Stimulated activated CD8-positive, alpha-beta memory T cell treated with anti-CD3 and anti-CD28 coated beads, Interleukin-7, amount 100 ng/mL, for 48 hours (primary cell): ENCODE data around the gene FBXL17.

Experiments
- DNase-seq, 2 donors: peaks; one replicate each; pipeline ENCODE4 v3.0.0-alpha.2; 2020; ENCODE audit warnings: low read depth in 1 of 2; ENCODE audit errors: extremely low read depth in 1 of 2

The FBXL17 gene

DNA sequence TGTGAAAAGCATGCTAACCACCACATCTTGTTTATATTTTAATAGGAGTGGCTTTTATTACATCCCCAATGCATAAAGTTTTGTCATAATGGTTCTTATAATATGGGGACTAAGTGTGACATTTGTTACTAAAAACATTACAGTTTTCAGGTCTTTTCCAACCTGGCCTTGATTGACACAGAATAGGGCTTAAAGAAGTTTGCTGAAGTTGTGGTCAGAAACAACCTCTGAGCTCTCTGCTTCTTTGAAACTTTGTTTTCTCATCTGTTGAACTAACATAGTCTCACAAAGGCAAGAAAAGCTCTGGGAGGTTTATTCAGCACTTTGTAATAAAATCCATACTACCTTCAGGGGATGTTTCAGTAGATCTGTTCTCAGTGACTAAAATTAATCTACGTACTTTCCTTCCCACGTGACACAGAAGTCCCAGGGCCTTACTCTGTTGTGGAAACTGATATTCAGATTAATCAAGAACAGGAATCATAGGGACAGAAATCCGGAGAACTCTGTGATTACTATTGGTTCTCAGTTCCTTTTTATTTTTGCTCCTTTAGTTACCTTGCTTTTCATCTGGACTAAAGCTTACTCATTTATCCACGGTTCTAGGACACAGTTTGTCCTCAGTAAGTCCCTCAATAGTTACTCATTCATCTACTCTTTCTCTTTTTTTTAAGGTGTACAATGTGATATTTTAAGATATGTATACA lies 422.2 kb downstream of the FBXL17 start:
- DNase-seq, result no peak

DNA sequence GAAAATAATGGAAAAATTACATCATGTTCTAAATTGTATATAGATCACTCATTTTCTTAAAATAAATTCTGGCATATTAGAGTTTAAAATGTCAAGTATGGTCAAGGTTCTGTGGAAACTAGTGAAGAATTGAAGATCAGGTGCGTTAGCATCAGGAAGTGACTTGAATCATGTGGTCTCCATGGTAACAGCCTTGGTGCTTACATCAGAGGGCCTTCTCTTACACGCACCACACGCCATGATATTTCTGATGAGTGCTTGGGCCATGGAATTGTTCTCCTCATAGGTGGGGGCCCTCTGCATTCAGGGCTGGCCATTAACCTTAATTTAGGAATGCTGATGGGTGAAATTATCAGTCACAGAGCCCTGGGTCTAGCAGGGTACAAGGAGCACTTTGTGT lies 423.0 kb downstream of the FBXL17 start:
- DNase-seq, result no peak

DNA sequence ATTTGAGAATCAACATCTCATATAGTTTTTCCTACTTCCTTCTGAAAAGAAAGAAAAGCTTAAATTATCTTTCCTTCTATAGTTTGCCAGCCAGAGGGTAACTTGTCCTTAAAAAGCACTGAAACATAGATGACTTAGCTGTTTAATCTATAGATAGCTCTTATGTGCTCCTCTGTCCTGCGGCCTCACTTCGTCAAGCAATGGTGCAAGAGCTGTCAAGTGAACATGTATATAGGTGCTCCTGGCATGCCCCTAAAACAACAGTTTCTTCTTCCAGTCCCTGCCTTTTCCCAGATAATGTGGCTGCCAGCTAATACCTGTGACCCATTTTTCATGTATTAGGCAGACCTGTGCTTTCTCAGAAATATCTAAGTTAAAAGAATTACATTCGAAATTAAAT lies 423.5 kb downstream of the FBXL17 start:
- DNase-seq, result no peak

DNA sequence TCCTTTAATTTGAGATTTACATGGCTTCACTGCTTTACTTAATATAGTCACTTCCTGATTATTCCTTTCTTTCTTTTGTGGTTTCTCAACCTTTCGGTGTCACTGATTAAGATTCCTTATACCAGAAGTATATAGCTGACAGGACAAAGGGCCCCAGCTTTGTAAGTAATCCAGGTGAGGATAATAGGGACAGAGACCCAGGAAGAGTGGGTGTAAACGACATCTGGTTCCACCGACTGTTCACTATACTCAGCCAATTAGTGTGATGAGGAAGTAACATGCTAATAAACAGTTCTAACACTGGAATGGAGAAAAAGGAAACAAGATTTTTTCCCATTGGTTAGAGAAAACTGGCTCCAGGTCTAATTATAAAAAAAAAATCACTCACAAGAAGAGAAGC lies 424.8 kb downstream of the FBXL17 start:
- no peak for DNase-seq

DNA sequence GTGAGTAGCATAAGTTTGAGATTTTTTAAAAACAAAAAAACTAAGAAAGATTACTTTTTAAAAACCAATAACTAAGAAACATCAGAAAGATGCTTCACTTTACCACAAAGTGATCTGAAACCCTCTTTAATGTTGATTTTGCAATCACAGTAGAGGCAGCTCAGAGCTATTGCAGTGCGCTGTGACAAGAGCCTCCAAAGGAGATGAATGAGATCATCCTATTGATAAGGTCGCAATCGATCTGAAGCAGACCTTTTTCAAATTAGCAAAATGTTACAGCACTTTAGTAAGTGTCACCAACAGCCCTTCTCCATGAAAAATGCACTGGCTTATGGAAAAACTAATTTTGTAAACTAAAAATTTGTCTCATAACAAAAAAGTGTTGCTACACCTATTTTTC lies 426.6 kb downstream of the FBXL17 start:
- no peak for DNase-seq

DNA sequence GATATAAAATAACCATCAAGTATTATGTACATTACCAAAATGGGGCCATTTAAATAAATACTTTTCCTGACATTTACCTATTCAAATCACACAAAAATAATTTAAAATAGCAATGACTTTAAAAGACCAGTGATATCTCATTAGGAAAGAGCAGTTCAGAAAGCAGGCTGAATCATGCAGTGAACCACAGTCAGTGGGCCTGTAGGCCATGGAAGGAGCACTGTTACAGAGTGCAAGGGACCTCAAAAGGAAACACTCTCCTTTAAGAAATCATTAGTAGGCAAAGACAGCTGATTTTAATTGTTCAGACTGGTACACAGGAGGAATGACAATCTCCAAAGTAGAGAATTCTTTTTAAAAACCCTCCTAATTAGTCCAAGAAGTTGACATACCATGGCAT lies 427.6 kb downstream of the FBXL17 start:
- no peak for DNase-seq

DNA sequence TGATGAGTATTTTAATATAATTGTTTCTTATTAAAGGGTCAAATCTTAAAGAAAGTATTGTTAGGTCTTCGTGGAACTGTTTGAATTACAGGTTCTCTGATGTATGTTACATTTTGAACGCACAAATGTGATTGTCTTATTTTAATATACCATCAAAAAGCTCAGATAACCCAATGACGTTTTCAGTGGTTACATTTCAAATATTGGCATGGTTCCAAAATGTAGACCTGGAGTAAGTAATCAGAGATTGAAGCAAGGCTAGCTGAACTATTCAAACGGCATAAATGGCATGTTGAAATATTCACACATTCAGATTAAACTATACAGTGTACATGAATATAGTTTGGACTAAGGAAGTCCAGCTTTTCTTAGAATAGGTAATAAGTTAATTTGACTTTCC lies 429.4 kb downstream of the FBXL17 start:
- DNase-seq, result no peak

DNA sequence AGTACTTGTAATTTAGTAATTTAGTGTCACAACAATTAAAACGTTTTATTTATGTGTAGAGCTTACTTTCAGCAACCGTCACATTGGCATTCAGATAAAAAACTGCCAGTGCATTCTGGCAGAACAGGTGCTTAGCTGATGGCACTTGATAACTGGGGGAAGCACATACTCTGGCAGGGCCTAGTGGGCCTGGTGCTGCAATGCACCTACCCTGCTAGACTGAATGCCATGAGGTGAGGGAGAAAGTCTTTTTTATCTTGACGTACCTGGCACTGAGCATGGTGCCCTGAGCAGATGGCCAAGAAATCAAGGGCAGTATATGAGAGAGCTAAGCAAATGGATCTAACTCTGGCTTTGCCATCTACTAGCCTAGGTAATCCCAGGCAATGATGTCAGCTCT lies 430.6 kb downstream of the FBXL17 start:
- no peak for DNase-seq

DNA sequence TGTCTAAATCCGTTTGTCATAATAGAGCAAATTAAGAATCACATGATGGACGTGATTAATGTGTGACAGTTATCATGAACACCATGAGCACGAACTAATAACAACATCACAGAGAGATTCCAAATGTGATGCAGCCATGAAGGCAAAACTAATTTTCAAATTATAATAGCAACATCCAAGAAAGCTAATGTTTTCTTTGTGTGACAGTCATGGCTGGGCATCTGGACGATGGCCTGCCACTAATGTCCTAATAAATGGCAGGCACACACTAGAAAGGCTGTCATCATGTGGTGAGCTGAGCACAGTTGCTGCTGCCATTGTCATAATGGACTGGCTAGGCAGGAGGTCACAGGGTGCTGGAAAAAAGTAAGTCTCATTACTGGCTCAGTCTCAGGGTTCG lies 431.1 kb downstream of the FBXL17 start:
- no peak for DNase-seq

DNA sequence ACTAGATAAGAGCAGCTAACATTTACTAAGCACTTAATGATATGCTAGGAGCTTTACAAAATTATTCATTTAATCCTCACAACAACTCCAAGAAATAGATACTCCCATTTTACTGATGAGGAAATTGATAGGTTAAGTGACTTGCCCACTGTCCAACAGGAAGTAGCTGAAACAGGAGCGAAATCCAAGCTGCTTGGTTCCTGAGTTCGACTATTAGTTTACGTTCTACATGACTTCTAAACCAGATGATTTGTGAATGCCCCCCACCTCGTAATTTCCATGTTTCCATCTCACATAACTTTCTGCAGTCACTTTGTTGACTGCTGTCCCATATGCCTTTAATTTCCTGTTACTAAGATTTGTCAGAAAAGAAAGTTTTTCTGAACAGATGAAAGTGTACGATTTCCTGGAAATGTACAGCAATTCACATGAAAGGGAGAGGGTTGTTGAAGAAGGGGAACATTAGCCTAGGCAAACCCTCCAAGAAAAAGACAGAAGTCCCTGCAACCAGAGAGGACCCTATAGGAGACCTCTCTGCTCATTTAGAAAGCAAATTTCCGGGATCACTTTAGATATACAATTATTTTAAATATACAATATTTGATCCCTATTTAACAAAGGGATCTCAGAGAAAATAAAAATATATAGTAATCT lies 432.1 kb downstream of the FBXL17 start:
- no peak for DNase-seq

DNA sequence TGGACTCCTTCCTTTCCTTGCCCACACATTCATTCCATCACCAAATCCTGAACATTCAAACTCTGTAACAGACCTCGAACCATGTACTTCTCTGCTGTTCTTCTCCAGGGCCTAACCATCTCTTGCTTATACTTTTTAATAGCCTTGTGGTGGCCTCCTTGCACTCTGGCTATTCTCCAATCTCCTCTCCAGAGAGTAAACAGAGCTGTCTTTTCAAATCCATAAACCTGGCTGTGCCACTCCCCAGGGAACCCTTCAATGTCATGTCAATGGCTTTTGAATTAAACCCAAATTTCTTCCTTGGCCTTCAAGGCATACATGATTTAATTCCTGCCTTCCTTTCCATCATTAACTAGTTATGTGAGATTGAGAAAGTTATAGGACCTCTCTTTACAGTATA lies 433.5 kb downstream of the FBXL17 start:
- DNase-seq, result no peak

DNA sequence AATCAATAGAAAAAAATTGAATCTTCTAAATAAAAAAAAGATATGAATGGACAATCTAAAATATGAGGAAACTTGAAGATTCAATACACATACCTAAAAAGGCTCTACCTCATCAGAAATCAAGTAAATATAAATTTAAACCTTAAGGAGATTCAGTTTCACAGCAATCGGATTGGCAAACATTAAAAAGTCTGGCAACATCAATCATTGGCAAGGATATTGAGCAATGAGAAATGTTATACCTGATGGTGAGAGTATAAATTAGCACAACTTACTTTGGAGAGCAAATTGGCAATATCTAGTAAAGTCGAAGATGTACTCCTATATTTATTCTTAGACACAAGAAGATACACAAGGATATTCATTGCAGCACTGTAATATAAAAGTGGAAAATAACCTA lies 436.8 kb downstream of the FBXL17 start:
- no peak for DNase-seq

DNA sequence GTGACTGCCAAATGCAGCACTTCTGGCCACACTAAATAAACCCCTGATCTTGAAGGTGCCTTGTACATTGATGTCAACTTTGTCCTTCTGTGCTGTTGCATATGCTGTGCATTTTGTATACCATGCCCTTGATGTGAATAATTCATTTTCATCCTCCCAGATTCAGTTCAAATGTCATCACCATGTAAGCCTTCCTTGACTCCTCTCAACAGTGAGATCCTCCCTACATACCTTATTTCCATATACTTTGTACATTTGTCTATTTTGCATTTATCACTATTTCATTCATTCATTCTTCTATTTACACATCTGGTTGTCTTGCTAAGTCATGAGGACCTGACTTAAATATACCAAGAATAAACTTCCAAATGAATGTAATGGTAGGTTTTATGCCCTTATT lies 438.0 kb downstream of the FBXL17 start:
- no peak for DNase-seq

DNA sequence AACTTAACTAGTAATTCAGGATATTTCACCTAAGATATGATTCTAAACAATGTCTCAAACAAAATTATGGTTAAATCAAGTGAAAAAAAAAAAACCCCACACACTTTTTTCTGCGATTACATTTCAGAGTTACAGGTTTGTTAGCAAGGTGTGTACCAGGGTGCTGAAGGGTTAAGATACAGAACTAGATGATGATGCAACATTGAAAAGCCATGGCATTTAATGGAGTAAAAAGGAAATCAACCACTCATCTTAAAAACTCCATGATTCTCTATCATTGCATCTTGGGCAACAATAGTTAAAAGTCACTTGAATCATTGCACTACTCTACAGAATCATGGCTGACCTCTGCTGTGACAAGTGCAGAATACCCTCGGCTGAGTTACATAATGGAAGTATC lies 440.9 kb downstream of the FBXL17 start:
- no peak for DNase-seq

DNA sequence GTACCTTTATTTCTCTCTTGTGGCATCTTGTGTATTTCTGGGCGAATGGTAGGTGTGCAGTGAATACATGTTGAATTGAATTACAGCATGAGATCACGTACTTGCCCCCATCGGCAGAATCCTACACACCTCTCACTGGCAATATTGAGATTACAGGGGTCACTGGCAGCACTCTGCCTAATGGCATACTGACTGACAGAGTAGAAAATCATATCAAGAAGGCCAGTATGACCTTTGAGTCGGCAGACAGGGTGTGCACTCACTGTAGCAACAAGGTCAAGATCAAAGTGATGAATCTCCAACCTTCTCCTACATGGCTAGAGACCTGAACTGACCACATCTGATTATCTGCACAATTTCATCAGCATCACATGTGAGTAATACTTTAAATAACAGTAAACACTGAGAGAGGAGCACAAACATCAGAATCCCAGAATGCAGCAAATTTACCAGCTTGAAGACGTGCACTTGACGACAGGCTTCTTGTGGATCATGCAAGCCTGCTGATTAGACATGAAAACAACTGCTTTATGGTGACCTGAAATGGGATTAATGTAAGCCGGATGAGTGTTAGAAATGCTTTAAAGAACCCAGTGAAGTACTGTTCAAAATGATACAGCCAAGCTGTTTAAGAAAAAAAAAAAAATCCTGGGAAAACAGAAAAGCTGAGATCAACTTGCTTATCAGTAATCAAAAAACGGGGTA lies 444.1 kb downstream of the FBXL17 start:
- no peak for DNase-seq

DNA sequence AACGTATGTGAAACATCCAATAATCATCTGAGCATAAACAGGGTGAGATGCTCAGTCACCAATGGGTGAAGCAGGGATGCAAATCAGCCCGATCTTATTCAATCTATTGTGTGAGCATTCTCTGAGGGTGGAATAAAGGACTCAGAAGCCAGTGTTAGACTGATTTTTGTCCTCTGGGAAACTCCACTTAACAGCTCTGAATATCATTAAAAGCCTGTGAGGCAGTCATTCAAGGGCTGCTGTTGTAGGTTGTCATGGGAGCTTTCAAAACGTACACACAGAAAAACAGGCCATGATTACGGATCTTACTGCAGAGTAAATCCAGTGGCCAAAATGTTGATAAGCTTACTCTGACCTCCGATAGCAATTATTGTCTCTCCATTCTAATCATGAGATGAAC lies 444.7 kb downstream of the FBXL17 start:
- no peak for DNase-seq

DNA sequence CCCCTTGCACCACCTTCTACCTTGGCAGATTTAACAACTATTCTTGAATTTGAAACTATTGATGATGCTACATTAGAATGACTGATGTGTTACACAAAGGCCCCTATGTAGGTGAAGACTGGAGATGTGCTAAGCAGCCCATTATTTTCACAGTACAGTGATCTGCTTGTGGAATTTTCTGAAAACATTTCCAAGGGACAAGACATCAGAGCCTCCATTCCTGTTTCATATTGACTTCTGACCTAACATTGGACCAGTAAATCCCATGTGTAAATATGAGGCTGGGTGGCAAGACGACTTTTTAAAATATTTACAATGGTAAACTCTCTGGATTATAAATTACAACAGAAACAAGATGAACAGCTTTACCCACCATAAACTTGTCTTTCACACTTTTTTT lies 445.4 kb downstream of the FBXL17 start:
- DNase-seq, result no peak

DNA sequence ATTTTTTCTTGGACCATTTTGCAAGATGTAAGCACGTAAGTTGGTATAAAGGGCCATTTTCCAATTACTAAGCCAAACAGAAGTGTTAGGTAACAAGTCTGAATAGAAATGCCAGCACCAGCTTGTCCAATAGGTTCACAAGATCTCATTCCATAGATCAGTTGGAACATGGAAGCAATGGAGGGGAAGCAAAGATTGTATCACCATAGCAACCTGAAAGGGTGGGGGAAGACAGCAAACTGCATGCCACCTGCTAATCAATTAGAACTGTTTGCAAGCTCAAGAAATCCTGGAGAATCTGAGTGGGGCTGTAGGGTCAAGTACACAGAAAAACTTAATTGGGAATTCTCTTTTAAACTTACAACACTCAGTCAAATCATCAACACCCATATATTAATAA lies 446.3 kb downstream of the FBXL17 start:
- DNase-seq, result no peak

DNA sequence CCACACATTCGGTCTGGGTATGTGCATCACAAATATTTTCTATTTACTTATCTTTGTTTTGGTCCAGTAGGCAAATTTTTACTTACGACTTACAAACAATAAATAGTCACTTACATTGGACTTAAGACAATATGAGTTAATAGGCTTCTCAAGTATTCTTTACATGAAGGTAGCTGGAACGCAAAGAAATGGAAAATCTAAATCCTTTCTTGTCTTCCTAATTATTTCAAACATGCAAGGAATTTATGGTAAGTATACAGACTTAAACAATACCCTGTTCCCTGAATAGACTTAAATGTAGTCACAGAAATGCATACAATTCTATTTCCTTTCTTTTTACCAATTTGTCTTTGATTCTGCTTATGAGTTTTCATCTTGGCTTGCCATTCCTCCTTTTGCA lies 448.6 kb downstream of the FBXL17 start:
- no peak for DNase-seq

DNA sequence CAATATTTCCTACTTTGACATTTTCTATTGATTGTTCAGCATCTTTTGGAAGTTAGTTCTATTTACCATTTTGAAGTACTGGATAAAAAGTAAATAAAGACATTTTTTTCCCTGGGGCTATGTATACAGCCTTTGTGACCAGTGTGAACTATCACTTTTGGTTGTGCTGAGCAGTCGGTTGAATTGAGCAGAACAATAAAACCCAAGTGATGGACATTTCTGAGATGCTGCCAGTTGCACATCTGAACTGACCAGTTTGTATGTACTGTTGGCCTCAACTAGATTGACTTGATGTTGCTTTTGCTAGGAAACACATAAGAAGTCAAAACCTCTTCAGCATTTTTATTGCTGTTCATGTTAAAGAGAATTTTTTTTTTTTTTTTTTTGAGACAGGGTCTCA lies 451.0 kb downstream of the FBXL17 start:
- no peak for DNase-seq

DNA sequence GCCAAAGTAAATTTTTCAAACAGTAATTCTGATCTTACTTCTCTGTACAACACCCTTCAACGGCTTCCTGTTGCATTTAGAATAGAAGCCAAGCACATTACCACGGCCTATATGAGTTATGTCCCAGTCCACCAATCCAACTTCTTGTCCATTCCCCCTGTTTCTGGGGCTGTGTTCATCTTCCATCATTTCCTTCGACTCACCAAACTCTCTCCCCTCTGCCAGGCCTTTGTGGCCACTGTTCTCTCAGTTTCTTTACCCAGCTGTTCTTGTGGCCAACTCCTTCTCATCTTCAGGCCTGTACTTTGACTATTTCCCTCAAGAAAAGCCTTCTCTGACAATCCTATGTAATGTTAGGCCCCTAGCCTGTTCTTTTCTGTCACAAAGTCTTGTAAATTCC lies 451.8 kb downstream of the FBXL17 start:
- no peak for DNase-seq

DNA sequence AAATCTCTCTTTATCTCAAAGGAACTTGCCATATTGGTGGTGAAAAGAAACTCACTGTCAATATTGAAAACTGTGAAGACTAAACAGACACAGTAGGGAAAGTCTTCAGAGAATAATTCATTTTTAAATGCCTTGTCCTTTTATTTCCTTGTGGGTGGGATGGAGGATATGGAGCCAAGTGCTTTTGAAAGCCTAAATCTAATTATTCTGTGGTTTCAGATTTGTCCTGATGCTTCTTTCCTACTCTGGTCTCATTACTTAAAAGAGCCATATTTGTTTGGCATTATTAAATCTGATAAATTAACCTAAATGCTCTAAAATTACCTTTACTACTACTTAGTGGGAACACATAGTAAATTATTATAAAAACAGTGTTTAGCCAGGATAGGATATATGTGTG lies 452.8 kb downstream of the FBXL17 start:
- no peak for DNase-seq
